Stimulated activated CD4-positive, alpha-beta T cell treated with anti-CD3 and anti-CD28 coated beads, Interleukin-2, amount 100 ng/mL, for 48 hours (primary cell): ENCODE measurements around the gene SUGP1.
"Not testable (repeated sequence)": the region's sequence is repeated elsewhere in the genome, so short reads cannot be mapped to it uniquely, and the experiment has no call there.

ENCODE experiments used
- DNase-seq, 2 donors: peaks; one replicate each; pipeline ENCODE4 v3.0.0-alpha.2; 2020

Gene SUGP1

DNA sequence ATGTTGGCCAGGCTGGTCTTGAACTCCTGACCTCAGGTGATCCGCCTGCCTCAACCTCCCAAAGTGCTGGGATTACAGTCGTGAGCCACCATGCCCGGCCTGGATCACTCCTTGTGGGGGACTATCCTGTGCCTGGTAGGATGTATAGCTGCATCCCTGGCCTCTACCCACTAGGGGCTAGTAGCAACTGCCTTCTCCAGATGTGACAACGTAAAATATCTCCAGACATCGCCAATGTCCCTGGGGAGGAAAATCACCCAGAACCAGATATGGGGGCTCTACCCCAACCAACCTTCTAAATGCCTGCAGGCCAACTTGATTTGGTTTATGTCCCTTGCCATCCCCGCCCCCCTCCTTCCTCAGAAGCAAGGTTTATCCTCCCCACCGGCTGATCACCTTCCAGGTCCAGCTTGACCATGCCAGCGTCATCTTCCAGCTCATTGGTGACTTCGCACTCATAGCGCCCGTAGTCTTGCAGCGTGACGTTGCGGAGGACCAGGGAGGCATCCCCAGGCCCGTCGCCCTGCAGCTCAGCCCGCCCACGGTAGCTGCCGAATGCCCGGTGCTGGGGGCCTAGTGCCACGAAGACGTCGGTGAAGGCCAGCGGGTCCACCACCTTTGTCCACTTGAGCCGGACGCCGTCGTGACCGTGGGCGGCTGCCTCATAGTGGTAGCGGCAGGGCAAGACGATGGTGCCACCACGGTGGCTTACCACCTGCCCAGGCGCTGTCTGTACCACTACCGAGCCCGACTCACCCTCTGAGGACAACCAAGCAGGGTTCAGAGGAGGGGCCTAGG lies 59.7 kb downstream of the SUGP1 start:
- no peak for DNase-seq

- no peak for DNase-seq
Measured at GRCh38 chr19:19259741-19260140, 60.6 kb downstream of the SUGP1 start.

GRCh38 chr19:19258589-19259338 lies 61.5 kb downstream of the SUGP1 start:
- no peak for DNase-seq

DNA sequence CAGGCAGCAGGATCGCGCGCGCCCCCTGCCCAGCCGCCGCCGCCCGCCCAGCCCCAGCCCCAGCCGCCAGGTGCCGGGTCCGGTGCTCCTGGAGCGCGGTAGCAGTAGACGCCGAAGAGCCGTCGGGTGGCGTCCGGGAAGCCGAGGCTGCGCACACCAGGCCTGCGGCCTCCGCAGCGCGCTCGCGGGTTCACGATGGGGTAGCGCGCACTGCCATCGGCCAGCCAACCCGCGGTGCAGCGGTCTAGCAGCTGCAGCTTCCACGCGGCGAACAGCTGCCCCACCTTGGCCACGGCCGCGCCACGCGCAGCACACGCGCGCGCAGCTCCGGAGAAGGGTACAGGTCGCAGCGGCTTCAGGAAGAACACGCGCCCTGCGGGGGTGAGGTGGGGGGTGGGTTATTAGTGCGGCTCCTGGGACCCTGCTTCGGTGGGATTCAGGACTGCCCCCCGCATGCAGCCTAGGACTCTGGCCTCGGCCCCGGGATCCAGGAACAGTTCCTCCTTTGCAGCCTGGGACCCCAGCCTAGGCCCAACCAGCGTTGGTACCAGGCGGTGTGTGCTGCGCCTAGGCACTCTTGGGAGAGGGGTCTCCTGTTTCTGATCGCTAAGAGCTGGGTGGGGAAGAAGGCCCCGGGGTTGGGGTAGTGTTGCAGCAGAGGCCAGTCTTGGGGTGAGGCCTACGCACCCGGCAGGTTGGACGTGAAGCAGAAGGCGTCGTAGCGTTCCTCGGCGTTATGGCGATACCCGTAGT lies 62.3 kb downstream of the SUGP1 start:
- no peak for DNase-seq

- DNase-seq, result no peak
Measured at GRCh38 chr19:19257137-19257536, 63.2 kb downstream of the SUGP1 start.

- no peak for DNase-seq
Measured at GRCh38 chr19:19256072-19256969, 64.0 kb downstream of the SUGP1 start.

DNA sequence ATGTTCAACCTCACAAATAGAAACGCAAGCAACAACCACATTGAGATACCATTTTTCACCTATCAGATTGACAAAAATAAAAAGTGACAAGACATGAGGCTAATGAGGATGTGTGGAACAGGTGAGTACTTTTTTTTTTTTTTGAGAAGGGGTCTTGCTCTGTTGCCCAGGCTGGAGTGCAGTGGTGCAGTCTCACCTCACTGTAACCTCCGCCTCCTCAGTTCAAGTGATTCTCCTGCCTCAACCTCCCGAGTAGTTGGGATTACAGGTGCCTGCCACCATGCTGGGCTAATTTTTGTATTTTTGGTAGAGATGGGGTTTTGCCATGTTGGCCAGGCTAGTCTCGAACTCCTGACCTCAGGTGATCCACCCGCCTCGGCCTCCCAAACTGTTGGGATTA lies 66.9 kb downstream of the SUGP1 start:
- DNase-seq, result not testable (repeated sequence)

GRCh38 chr19:19250196-19250801 lies 70.0 kb downstream of the SUGP1 start:
- no peak for DNase-seq

GRCh38 chr19:19240476-19240875 lies 79.8 kb downstream of the SUGP1 start:
- DNase-seq, result no peak

GRCh38 chr19:19239675-19240074 lies 80.6 kb downstream of the SUGP1 start:
- DNase-seq, result no peak

- DNase-seq, result no peak
Measured at GRCh38 chr19:19238126-19238894, 82.0 kb downstream of the SUGP1 start.

- no peak for DNase-seq
Measured at GRCh38 chr19:19236173-19236572, 84.1 kb downstream of the SUGP1 start.

GRCh38 chr19:19234220-19234816 lies 86.0 kb downstream of the SUGP1 start:
- no peak for DNase-seq

DNA sequence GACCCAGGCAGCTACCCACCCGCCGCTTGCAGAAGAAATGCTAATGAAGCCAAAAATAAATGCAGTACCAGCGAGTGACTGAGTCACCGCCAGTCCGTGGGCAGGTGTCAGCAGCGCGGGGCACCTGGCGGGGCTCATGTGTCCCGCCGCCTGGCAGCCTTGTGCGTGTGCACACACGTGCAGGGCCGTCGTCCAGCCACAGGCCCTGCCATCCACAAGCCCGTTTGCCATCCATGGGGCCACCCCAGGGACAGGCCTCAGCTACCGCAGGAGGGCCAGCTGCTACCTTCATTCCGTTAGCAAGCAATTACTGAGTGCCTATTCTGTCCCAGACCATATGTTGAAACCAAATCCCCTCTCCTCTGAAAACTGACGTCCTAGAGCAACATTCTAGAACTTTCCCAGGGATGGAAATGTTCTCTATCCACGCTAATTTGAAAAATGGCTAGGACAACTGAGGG lies 88.0 kb downstream of the SUGP1 start:
- DNase-seq, result no peak

DNA sequence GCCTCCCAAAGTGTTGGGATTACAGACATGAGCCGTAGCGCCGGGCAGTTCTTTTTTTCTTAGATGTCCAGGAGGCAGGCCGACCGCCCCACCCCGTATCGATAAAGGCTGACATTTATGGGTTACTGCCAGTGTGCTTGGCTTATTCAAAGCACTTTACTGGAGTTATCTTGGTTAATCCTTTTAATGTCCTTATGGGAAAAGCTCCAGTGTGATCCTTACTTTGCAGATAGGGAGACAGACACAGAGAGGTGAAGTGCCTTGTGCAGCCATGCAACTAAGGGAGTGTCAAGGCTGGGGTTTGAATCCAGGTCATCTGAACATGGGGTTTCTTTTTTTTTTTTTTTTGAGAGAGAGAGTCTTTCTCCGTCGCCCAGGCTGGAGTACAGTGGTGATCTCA lies 89.3 kb downstream of the SUGP1 start:
- no peak for DNase-seq

GRCh38 chr19:19229701-19230100 lies 90.6 kb downstream of the SUGP1 start:
- DNase-seq, result no peak

DNA sequence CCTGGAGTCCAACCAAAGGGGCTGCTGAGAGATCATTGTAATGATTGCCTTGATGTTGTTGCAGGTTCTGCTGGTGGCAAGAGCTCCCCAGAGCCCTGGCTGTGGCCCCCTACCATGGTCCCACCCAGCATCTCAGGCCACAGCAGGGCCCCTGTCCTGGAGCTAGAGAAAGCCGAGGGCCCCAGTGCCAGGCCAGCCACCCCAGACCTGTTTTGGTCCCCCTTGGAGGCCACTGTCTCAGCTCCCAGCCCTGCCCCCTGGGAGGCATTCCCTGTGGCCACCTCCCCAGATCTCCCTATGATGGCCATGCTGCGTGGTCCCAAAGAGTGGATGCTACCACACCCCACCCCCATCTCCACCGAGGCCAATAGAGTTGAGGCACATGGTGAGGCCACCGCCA lies 93.1 kb downstream of the SUGP1 start:
- DNase-seq, result no peak

- DNase-seq, result no peak
Measured at GRCh38 chr19:19226663-19227062, 93.6 kb downstream of the SUGP1 start.

GRCh38 chr19:19226204-19226603 lies 94.1 kb downstream of the SUGP1 start:
- DNase-seq, result no peak
